DMS114 treated with DMSO at 0.1 percent for 48 hours (cell line): ENCODE data around the gene HCN3.
"Not testable (repeated sequence)": the region's sequence is repeated elsewhere in the genome, so short reads cannot be mapped to it uniquely, and the experiment has no call there.

Source experiments
- DNase-seq: peaks from one replicate; lab custom pipeline; 2025; ENCODE audit not compliant: unreplicated experiment; lab: John Stamatoyannopoulos, UW

The HCN3 gene

DNA sequence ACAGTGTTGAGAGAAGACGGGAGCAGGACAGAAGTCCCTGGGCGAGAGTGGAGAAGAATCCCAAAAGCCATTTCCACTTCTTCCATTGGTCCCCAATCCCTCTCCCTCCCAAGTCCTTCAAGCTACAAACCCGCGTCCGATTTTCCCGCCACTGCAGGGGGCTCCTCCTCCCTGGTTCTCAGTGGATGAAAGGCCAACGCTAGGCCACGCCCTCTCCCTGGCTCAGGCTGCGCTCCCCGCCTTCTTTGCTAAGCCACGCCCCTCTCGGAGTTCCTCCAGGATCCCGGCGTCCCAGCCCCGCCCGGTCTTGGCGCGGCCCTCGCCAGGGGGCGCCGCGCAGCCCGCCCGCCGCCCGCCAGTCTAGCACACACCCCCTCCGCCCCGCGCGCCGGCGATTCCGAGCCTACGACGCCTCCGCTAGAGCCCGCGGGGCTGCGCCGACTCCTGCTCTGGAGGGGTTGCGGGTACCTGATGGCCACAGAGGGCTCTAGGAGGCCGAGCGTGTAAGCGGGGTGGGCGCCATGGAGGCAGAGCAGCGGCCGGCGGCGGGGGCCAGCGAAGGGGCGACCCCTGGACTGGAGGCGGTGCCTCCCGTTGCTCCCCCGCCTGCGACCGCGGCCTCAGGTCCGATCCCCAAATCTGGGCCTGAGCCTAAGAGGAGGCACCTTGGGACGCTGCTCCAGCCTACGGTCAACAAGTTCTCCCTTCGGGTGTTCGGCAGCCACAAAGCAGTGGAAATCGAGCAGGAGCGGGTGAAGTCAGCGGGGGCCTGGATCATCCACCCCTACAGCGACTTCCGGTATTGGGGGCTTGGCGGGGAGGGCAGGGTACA lies at the start of gene HCN3:
TSS of gene HCN3 (plus strand) at position 394 of the 832 bp plus-strand sequence. CDS start at position 522, 128 bp downstream.
- peak; percentile 99 for DNase-seq

GRCh38 chr1:155228096-155228427 lies 49.2 kb upstream of the HCN3 start:
- no peak for DNase-seq

DNA sequence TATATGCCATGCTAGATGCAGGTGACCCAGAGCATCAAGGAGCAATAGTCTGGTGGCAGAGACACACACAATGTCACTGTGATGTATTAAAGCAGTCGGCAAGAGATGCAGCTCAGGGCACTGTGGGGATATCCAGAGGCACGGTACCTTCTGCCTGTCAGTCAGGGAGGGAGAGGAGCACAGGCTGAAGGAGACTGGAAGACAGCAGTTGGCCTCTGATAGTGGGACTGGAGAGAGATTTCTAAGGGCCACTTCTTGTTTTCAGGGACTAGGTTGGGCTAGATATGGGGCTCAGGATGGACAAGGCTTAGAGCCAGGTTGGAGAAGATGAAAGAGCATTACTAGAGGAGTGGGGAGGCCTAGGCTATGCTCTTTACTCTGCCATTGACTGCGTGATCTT lies 46.0 kb upstream of the HCN3 start:
- not testable (repeated sequence) for DNase-seq

- not testable (repeated sequence) for DNase-seq
Observed at GRCh38 chr1:155232001-155232978, 45.0 kb upstream of the HCN3 start.

- DNase-seq: not testable (repeated sequence)
Observed at GRCh38 chr1:155233502-155233901, 43.8 kb upstream of the HCN3 start.

DNA sequence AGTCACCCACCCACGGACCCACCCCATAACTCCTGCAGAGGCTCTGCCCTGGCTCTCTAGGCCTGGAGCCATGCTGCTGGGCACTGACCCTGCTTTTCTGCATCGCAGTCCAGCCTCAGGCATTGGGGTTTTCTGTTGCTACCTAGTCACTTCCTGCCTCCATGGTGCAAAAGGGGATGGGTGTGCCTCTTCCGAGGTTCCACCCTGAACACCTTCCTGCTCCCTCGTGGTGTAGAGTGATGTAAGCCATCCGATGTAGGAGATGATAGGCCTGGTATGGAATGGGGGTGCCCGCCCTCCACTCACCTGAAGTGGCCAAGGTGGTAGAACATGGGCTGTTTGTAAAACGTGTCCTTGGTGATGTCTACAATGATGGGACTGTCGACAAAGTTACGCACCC lies 41.9 kb upstream of the HCN3 start:
- not testable (repeated sequence) for DNase-seq

- DNase-seq: no peak
Observed at GRCh38 chr1:155236451-155236850, 40.8 kb upstream of the HCN3 start.

- DNase-seq: peak; percentile 87
Observed at GRCh38 chr1:155241069-155241679, 36.1 kb upstream of the HCN3 start.

- DNase-seq: no peak
Observed at GRCh38 chr1:155241841-155242264, 35.4 kb upstream of the HCN3 start.

DNA sequence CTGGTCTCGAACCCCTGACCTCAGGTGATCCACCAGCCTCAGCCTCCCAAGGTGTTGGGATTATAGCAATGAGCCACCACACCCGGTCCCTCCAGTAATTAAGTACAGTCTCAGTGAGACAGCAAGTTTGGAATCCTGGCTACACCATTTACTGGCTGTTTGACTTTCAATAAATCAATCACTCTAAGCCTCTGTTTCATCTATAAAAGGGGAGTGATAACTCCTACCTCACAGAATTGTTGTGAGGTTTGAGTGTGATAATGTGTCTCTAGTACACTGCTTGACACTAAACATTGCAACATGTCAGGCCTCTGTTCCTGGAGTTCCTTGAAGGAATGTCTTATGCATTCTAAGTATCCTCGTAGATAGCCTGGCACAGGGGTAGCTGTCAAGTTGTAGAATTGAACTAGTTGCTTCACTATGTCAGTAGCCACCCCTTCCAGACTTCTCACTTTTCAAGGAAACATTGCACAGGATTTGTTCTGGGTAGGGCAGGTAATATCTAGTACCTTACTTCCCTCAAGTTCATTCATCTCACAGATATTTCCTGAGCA lies 34.4 kb upstream of the HCN3 start:
- DNase-seq: no peak

DNA sequence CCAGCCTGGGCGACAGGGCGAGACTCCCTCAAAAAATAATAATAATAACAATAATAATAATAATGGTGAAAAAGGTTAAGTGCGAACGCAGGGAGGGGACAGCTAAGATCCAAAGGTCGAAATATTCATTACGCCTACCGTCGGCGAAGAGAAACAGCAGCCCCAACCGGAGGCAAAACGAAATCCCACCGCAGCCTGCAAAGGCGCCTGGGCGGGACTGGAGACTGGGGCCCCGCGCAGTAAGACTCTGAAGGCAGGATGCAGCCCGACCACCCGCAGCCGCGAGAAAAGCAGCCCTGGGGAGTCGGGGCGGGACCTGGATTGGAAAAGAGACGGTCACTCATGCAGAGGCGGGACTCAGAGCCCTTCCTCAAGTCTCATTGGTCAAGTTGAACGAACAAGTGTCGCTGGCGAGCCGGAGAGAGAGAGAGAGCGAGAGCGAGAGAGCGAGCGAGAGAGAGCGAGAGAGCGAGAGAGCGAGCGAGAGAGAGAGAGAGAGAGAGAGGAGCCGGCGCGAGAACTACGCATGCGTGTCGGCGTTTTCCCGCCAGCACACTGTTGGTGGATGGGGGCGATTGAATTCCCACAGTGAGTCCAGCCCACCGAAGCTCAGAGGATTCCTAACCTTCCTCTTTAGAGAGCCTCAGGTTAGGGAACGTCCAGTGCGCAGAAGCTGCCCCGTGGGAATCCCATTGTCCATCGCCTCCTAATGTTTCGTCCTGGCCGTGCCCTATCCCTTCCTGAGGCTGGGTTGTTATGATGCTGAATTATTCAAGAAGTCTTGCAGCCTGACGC lies 32.7 kb upstream of the HCN3 start:
- DNase-seq: peak; percentile 100

DNA sequence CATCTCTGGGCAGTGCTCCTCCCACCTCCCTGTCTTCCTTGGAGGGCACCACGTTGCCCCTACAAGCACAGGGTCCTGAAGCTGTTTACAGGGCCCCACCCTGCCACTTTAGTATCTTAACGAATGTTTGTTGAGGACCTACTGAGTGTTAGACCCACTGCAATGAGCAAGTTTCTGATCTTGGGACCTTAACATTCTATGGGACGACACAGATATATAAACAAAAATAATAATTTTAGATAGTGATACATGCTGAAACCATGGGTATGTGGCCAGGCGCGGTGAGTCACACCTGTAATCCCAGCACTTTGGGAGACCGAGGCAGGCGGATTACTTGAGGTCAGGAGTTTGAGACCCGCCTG lies 32.1 kb upstream of the HCN3 start:
- DNase-seq: no peak

- DNase-seq: not testable (repeated sequence)
Observed at GRCh38 chr1:155246796-155247195, 30.5 kb upstream of the HCN3 start.

DNA sequence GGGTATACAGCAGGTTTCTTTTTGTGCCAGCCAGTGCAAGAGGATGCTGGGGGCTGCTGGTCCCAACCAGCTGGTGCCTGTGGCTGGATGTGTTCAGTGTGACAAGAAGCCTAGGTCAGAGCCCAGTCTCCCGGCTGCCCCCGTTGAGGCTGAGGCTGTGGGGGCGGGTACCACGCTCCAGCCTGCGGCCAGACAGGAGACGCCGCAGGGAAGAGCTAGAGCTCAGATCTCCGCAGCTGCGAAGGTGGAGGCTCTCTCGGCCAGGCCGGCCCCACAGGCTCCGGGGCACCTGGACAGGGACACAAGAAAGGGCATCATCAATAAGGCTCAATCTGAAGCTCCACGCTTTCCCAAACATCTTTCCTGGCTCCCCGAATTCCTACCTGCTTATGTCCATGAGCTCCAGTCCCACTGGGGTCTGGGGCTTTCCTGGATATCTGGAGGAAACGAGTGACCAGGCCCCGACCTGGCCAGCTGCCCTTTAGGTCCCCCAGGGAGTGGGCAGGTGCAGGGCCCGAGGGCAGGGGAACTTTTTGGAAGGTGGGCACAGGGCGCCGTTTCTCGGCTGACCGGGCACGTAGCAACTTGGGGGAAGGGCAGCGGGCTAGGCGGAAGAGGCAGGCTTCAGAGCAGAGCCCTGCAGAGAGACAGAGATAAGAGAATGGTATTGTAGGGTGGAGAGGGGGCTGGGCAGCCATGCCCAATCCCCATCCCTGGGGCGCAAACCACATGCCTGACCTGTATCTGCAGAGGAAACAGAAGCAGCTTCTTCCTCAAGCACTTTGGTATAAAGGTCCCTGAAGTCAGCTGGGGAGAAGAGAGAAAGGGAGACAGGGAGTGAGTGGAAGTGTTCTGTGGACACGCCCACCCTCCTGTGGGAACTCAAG lies 29.4 kb upstream of the HCN3 start:
- no peak for DNase-seq

- no peak for DNase-seq
Observed at GRCh38 chr1:155250246-155250632, 27.0 kb upstream of the HCN3 start.

- DNase-seq: peak; percentile 93
Observed at GRCh38 chr1:155250633-155251449, 26.4 kb upstream of the HCN3 start.

DNA sequence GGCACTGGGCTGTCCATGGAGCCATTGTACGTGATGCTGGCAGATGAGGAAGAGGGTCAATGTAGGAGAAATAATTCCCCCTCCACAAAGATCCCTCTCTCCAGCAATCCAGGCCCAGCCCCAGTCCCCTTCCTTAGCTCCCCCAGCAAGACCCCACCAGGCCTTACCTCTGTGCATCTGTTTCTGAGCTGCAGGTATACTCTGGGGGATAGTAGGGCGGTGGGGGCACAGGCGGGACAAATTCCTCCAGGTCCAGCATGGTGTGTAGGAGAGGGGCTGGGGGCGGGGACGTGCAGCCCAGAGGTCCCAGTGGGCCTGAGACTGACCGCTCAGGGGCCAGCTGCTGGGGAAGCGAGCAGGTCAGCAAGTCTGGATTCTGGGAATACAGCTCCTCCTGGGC lies 25.7 kb upstream of the HCN3 start:
- DNase-seq: no peak

DNA sequence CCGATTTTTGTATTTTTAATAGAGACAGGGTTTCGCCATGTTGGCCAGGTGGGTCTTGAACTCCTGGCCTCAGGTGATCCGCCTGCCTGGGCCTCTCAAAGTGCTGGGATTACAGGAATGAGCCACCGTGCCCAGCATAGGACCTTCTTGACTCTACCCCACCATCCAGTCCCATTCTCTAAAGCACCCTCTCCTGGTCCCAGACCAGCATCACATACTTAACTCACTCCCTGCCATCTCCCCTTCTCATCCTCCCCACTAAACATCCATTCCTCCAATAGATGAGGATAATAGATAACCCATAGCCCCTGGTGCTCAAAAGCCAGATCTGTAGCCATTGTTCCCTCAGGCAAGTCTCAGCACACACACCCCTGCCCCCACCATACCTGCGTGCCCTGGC lies 24.1 kb upstream of the HCN3 start:
- peak; percentile 54 for DNase-seq

DNA sequence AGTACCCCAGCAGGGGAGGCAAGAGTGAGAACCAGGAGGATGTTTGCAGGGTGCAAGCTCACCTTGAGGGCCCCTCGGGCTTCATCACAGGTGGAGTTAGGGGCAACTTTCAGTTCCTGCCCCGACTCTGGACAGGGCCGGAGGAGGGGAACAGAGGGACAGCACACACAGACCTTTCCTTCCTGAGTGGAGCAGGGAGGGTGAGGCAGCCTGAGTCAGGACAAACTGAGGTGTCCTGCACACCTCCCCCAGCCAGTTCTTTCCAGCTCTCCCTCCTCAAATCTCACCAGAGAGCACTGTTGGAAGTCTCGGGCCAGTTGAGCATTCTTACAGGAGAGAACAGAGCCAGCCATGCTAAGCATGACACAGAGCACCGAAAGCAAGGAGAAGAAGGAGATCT lies 23.5 kb upstream of the HCN3 start:
- no peak for DNase-seq
